H1 (cell line): Measurements from ENCODE around the gene CPED1. TPM values are rescaled to one million over a fixed set of nuclear protein-coding genes. Genes with fewer than 3 reads are reported as not detected.

Experiments
- E2F6 ChIP-seq: IDR thresholded peaks from 2 replicates; pipeline ENCODE4 v1.6.1; 2012; ENCODE audit warnings: inconsistent platforms
- PHF8 ChIP-seq: fragments of 200-600 bp; sonication (generic); conservative IDR thresholded peaks from 2 replicates; pipeline ENCODE4 v1.7.1; 2012; ENCODE audit warnings: low read depth, mild to moderate bottlenecking, inconsistent platforms, low read length, moderate library complexity
- POLR2A ChIP-seq, 2 experiments: IDR thresholded peaks; 1 replicate in 1 of 2; 2 replicates in 1 of 2; pipeline ENCODE4 v1.6.1; 2011; ENCODE audit warnings: low read depth in 2 of 2, low read length in 2 of 2, mild to moderate bottlenecking in 2 of 2; ENCODE audit errors: control extremely low read depth in 1 of 2
- YY1 ChIP-seq: IDR thresholded peaks from 2 replicates; pipeline ENCODE4 v1.6.1; 2011; ENCODE audit warnings: low read depth, mild to moderate bottlenecking, low read length
- polyA plus RNA-seq, 7 experiments: library from polyadenylated mRNA; depleted of rRNA in 3 of 7; stranded (reverse) in 5 of 7; unstranded in 2 of 7; fragments of >200 nt in 5 of 7; fragments of 200-250 nt in 2 of 7; gene quantifications; 1 replicate in 5 of 7; 2 replicates in 1 of 7; 4 replicates in 1 of 7; pipeline versions ENCODE4 v1.2.1 to v1.2.3, GENCODE V29; 2011 to 2013; ENCODE audit warnings: missing spikeins in 2 of 7, mixed read lengths in 2 of 7
- total RNA-seq: library from RNA; stranded (reverse); fragmentation: NEBNext Ultra II Directional; extraction: Animal tissue kit (Norgen Biotek cat#: 25700); gene quantifications from 2 replicates; pipeline ENCODE4 v1.2.1, GENCODE V29; 2021

CPED1 gene
- total and polyA plus RNA-seq, 2 of the 8 experiments (the other 6 are each of a cell fraction or from before 2014, with no cell fraction given), result 0.08 to 0.39 TPM

- no peak for TF ChIP-seq YY1
- no peak for TF ChIP-seq PHF8
- TF ChIP-seq POLR2A (IDR thresholded peaks at IDR 0.05; ENCODE audit: control extremely low read depth in 1 of 2, low read depth in 2 of 2, low read length in 2 of 2), result no peak
- no peak for TF ChIP-seq E2F6
Measured at GRCh38 chr7:121012170-121012874, 23.8 kb downstream of the CPED1 start (continued).
